Prostate gland (tissue), 2 donors: ENCODE data around the gene TMEM185B.

Experiments used
- CTCF ChIP-seq, 4 experiments: fragments of 200-600 bp in 2 of 4; fragments of 450-650 bp in 2 of 4; sonication (generic) in 2 of 4; IDR thresholded peaks; 1 replicate in 3 of 4; 2 replicates in 1 of 4; pipeline ENCODE4 v1.5.1; 2016 to 2019; ENCODE audit warnings: antibody characterized with exemption in 4 of 4, mild to moderate bottlenecking in 2 of 4, moderate library complexity in 2 of 4
- POLR2A ChIP-seq: fragments of 450-650 bp; IDR thresholded peaks from one replicate; pipeline ENCODE4 v1.6.1; 2016; ENCODE audit warnings: antibody characterized with exemption, mild to moderate bottlenecking

- TF ChIP-seq CTCF (IDR thresholded peaks at IDR 0.05) = peak in 1 of 4 experiments; percentile 12
- TF ChIP-seq POLR2A = no peak
Measured at GRCh38 chr2:120206022-120206581, 17.1 kb downstream of the TMEM185B start.
